ENCODE data around the gene TJP3. TPM values are rescaled to one million over a fixed set of nuclear protein-coding genes. Genes with fewer than 3 reads are reported as not detected.
"Not testable (repeated sequence)": the region's sequence is repeated elsewhere in the genome, so short reads cannot be mapped to it uniquely, and the experiment has no call there.

The TJP3 gene
- total RNA-seq, 4 donors from 2014 or later = 29.7 to 43.7 (median 39.8) TPM

GRCh38 chr19:3761382-3762129 lies 53.4 kb downstream of the TJP3 start, which contains the start of gene APBA3:
APBA3 (minus strand) TSS chr19:3761692; CDS start chr19:3760264, 1,428 bp downstream.
- Histone ChIP-seq H3K27ac (peak within 1 kb of the TSS; percentile 90 to 98 (median 96)), H3K36me3 (peaks cover 3 to 14% of the 10 kb centered on the region in 2 donors), H3K4me1 (peaks cover 13 to 31% of the 10 kb centered on the region in 2 donors), H3K9me3 (no peaks in the 10 kb centered on the region), H3K27me3 (no peaks in the 10 kb centered on the region), H3K4me3 (replicated peaks in 1 of 3) (peak within 1 kb of the TSS; percentile 69 to 92 (median 76))
- peak; percentile 90 to 92 for DNase-seq
- intact Hi-C loops (cut with DNase I) = no loop called here
- WGBS, 2 donors = 10% methylated on average over 16 of the region's 45 CpGs
- TF ChIP-seq CTCF (IDR thresholded peaks at IDR 0.05) = peak; percentile 28 to 80 (median 64)
- peak in 1 of 2 donors; percentile 78 for TF ChIP-seq POLR2A (IDR thresholded peaks at IDR 0.05)

GRCh38 chr19:3762130-3762473 lies 53.9 kb downstream of the TJP3 start:
- Histone ChIP-seq H3K4me1 (peaks cover 13 to 31% of the 10 kb centered on the region in 2 donors), H3K4me3 (replicated peaks in 1 of 3) (no peak overlapping the region), H3K9me3 (no peaks in the 10 kb centered on the region), H3K27ac (peak overlapping the region; percentile 90 to 98 (median 96)), H3K27me3 (no peaks in the 10 kb centered on the region), H3K36me3 (peaks cover 7 to 20% of the 10 kb centered on the region in 2 donors)
- 61 to 78% methylated on average over 1 of the region's 1 CpG for WGBS, 2 donors
- no peak for DNase-seq
- no peak for TF ChIP-seq CTCF (IDR thresholded peaks at IDR 0.05)
- no peak for TF ChIP-seq POLR2A (IDR thresholded peaks at IDR 0.05)
- intact Hi-C loops (cut with DNase I) = no loop called here

DNA sequence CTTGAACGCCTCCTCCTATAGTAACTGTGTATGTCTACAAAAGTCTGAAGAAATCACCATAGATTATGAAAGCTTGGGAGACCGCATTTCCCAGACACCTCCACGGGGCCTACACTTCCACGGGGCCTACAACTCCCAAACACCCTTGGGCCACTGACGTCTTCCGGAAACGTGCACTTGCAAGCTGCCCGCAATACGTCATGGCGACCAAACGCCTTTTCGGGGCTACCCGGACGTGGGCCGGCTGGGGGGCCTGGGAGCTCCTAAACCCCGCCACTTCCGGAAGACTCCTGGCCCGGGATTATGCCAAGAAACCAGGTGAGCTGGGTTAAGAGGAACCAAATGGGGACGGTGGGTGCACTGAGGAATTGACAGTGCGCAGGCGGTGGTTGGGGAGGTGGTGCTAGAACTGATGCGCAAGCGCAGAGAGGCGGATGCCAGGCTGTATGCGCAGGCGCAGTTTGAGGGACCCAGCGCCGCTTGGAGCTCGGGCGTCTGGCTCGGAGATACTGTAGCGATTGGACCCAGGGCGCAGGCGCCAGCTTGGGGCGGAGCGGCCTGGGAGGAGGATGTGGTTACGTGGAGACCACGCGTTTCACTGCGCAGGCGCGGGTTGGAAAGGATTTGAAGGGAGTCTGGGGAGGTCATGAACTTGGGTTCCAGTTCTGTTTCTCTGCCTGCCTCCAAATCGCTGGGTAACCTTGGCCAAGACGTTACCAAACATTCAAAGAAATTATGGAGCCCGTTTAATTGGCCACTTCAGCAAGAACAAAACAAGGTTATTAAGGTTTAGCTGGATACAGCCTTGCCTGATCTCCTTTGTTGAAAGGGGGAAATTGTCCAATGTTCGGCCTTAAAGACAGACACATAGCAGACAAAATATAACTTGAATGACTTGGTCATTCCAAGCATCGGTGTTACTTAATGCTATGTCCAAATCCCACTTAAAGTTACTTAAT lies 54.6 kb downstream of the TJP3 start, which contains the start of gene MRPL54:
Gene MRPL54, plus strand, starts transcription at position 182 of the 959 bp plus-strand sequence. Its CDS starts 19 bp downstream, at position 201.
- peak within 1 kb of the TSS; percentile 90 to 98 (median 96) for H3K27ac ChIP-seq
- H3K27me3 ChIP-seq = no peaks in the 10 kb centered on the region
- 4 to 5% methylated on average over 35 to 47 of the region's 47 CpGs for WGBS, 2 donors
- H3K36me3 ChIP-seq = peaks cover 13 to 27% of the 10 kb centered on the region in 2 donors
- TF ChIP-seq CTCF (IDR thresholded peaks at IDR 0.05) (peak in 1 of 6 experiments; percentile 4), POLR2A (IDR thresholded peaks at IDR 0.05) (peak; percentile 65 to 91)
- H3K4me1 ChIP-seq = peaks cover 13 to 31% of the 10 kb centered on the region in 2 donors
- peak within 1 kb of the TSS; percentile 69 to 92 (median 76) for H3K4me3 ChIP-seq (replicated peaks in 1 of 3)
- peak; percentile 99 to 100 for DNase-seq
- intact Hi-C loops (cut with DNase I) = no loop called here
- no peaks in the 10 kb centered on the region for H3K9me3 ChIP-seq

- no peak overlapping the region for H3K4me3 ChIP-seq (replicated peaks in 1 of 3)
- intact Hi-C loops (cut with DNase I) = no loop called here
- WGBS, 2 donors = 95% methylated on average over 12 of the region's 12 CpGs
- no peak overlapping the region for H3K27ac ChIP-seq
- peaks cover 13 to 23% of the 10 kb centered on the region in 2 donors for H3K4me1 ChIP-seq
- no peaks in the 10 kb centered on the region for H3K9me3 ChIP-seq
- H3K27me3 ChIP-seq = no peaks in the 10 kb centered on the region
- H3K36me3 ChIP-seq = peaks cover 20 to 35% of the 10 kb centered on the region in 2 donors
- DNase-seq = no peak
- no peak for TF ChIP-seq CTCF (IDR thresholded peaks at IDR 0.05)
Measured at GRCh38 chr19:3765121-3765520, 56.9 kb downstream of the TJP3 start.

GRCh38 chr19:3765757-3766156 lies 57.6 kb downstream of the TJP3 start:
- H3K36me3 ChIP-seq = peaks cover 20 to 35% of the 10 kb centered on the region in 2 donors

More at GRCh38 chr19:3765757-3766156, 57.6 kb downstream of the TJP3 start:
- H3K27ac ChIP-seq; H3K27me3 ChIP-seq; intact Hi-C loops (cut with DNase I); H3K4me3 ChIP-seq (replicated peaks in 1 of 3); DNase-seq; H3K9me3 ChIP-seq: not testable (repeated sequence)
- 95 to 98% methylated on average over 5 of the region's 5 CpGs for WGBS, 2 donors
- H3K4me1 ChIP-seq = peaks cover 11 to 16% of the 10 kb centered on the region in 2 donors
